Calu3 (cell line): ENCODE results near the gene PUS1. TPM values are rescaled to one million over a fixed set of nuclear protein-coding genes. Genes with fewer than 3 reads are reported as not detected.

Source experiments
- BruUV-seq: library from RNA; stranded (reverse); fragments of 400-500 nt; replicated peaks from 2 replicates; lab custom pipeline; 2021; lab: Mats Ljungman, UMichigan
- CTCF ChIA-PET: fragments of 300-600 bp; sonication (Branson Sonifier 250); formaldehyde crosslinking; loops from one replicate; lab custom pipeline; 2022; ENCODE audit warnings: antibody characterized with exemption; lab: Charles Lee
- DNase-seq: peaks from one replicate; pipeline ENCODE4 v3.0.0; 2022
- H3K27ac Mint-ChIP-seq: one replicate; pipeline ENCODE4 v1.8.0; 2022; ENCODE audit warnings: mixed read lengths; ENCODE audit not compliant: unreplicated experiment
- H3K27me3 Mint-ChIP-seq: one replicate; pipeline ENCODE4 v1.8.0; 2022; ENCODE audit warnings: mixed read lengths; ENCODE audit not compliant: unreplicated experiment
- H3K36me3 Mint-ChIP-seq: one replicate; pipeline ENCODE4 v1.8.0; 2022; ENCODE audit warnings: mild to moderate bottlenecking, moderate library complexity, mixed read lengths; ENCODE audit not compliant: insufficient read depth, unreplicated experiment
- H3K4me1 Mint-ChIP-seq: one replicate; pipeline ENCODE4 v1.8.0; 2022; ENCODE audit warnings: mild to moderate bottlenecking, low read depth, mixed read lengths; ENCODE audit not compliant: unreplicated experiment
- H3K4me3 Mint-ChIP-seq: one replicate; pipeline ENCODE4 v1.8.0; 2022; ENCODE audit warnings: mild to moderate bottlenecking, low read depth, moderate library complexity, mixed read lengths; ENCODE audit not compliant: unreplicated experiment
- H3K9me3 Mint-ChIP-seq: one replicate; pipeline ENCODE4 v1.8.0; 2022; ENCODE audit warnings: low read depth, mixed read lengths; ENCODE audit not compliant: unreplicated experiment
- CTCF ChIP-seq: fragments of 200-600 bp; IDR thresholded peaks from one replicate; pipeline ENCODE4 v1.8.0; 2022; ENCODE audit warnings: antibody characterized with exemption; ENCODE audit not compliant: unreplicated experiment
- intact Hi-C: fragments of 100-400 bp; cut with micrococcal nuclease; formaldehyde crosslinking; loops from one replicate; pipeline ENCODE4 v1.10.0; 2022; ENCODE audit not compliant: unreplicated experiment
- total RNA-seq: library from RNA; stranded (reverse); gene quantifications from 2 replicates; pipeline ENCODE4 v1.2.3, GENCODE V29; 2022

PUS1 gene
- total RNA-seq, 1 experiment from 2014 or later = 81.3 TPM

GRCh38 chr12:131919366-131920156, 9.5 kb upstream of the PUS1 start:
- Mint-ChIP-seq H3K9me3 (no peaks in the 10 kb centered on the region), H3K4me3 (no peak overlapping the region), H3K27me3 (no peaks in the 10 kb centered on the region), H3K36me3 (peaks cover 28% of the 10 kb centered on the region), H3K4me1 (no peaks in the 10 kb centered on the region), H3K27ac (no peak overlapping the region)
- no TSS peak for BruUV-seq
- no peak for DNase-seq
- no peak for TF ChIP-seq CTCF
- CTCF ChIA-PET = no interaction called here
- intact Hi-C loops = no loop called here

GRCh38 chr12:131920157-131920508, 8.9 kb upstream of the PUS1 start:
- intact Hi-C loops = no loop called here
- no peaks in the 10 kb centered on the region for H3K4me1 Mint-ChIP-seq
- H3K27me3 Mint-ChIP-seq = no peaks in the 10 kb centered on the region
- no peak overlapping the region for H3K27ac Mint-ChIP-seq
- no peak for TF ChIP-seq CTCF
- no peaks in the 10 kb centered on the region for H3K9me3 Mint-ChIP-seq
- H3K4me3 Mint-ChIP-seq = no peak overlapping the region
- CTCF ChIA-PET = no interaction called here
- peaks cover 24% of the 10 kb centered on the region for H3K36me3 Mint-ChIP-seq
- BruUV-seq = no TSS peak
- DNase-seq = no peak

DNA sequence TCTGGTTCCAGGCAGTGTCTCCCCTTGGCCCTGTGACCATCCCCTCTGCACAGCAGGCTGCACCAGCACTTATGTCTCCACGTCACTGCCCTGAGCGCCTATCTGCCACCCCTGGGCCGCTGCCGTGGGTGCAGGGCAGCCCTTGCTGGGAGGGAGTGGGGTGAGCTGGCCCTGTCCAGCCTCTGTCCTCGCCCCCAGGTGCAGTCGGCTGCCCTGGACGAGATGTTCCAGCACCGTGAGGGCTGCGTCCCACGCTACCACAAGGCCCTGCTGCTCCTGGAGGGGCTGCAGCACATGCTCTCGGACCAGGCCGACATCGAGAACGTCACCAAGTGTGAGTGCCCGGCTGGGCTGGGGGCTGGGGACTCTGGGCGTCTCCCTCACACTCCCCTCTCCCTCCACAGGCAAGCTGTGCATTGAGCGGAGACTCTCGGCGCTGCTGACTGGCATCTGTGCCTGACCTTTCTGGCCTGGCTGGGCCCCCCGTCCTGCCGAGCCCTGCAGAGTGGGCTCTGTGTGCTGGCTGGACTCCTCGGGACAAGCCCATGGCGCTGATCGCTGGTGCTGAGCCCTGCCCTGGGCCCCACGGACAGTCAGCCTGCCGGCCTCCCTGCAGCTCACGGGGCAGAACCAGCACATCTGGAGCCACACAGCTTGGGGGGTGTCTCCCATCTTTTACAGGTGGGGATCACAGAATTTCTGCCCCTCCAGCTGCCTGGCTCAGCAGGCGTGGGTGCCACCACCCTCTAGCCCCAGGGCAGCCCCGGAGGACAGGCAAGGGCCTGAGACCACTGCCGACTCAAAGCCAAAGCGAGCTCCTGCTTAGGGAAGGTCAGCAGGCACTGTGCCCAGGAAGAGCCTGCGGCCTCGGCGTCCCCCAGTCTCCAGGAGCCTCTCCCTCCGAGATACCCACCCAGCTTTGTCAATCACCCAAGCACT, 7.9 kb upstream of the PUS1 start:
- BruUV-seq = no TSS peak
- CTCF ChIA-PET = interaction anchor here (0.6 kb wide), 1 partner anchor 102 kb away, joined by 5 read pairs; no protein-coding TSS in a partner anchor

More for the DNA sequence above, 7.9 kb upstream of the PUS1 start:
- no peak overlapping the region for H3K27ac Mint-ChIP-seq
- no peaks in the 10 kb centered on the region for H3K9me3 Mint-ChIP-seq
- H3K36me3 Mint-ChIP-seq = peaks cover 20% of the 10 kb centered on the region
- no peak overlapping the region for H3K4me3 Mint-ChIP-seq
- H3K4me1 Mint-ChIP-seq = no peaks in the 10 kb centered on the region
- no peaks in the 10 kb centered on the region for H3K27me3 Mint-ChIP-seq
- intact Hi-C loops = no loop called here
- no peak for DNase-seq
- no peak for TF ChIP-seq CTCF
